Heart left ventricle (tissue), 16 donors: ENCODE results near the gene SOD3. TPM values are rescaled to one million over a fixed set of nuclear protein-coding genes. Genes with fewer than 3 reads are reported as not detected.

Experiments
- ATAC-seq, 4 donors: fragments of 200-7000 bp; cut with Tn5 transposase; one replicate each; pipeline ENCODE4 v1.9.1; 2020 to 2022; ENCODE audit warnings: moderate library complexity in 4 of 4, mild to moderate bottlenecking in 3 of 4, moderate number of reproducible peaks in 1 of 4
- DNase-seq, 5 donors: peaks; one replicate each; pipeline ENCODE4 v3.0.0-alpha.2; 2020
- H3K27ac ChIP-seq, 12 donors: fragments of 200-600 bp; sonication (generic) in 4 of 12; one replicate each; pipeline versions ENCODE4 v1.5.0 to v1.8.0; 2016 to 2022; ENCODE audit warnings: mild to moderate bottlenecking in 2 of 12
- H3K27me3 ChIP-seq, 9 donors: fragments of 200-600 bp; sonication (generic) in 2 of 9; one replicate each; pipeline versions ENCODE4 v1.5.1 to v1.8.0; 2016 to 2022; ENCODE audit warnings: mild to moderate bottlenecking in 3 of 9
- H3K36me3 ChIP-seq, 9 donors: fragments of 200-600 bp; sonication (generic) in 2 of 9; one replicate each; pipeline versions ENCODE4 v1.5.0 to v1.8.0; 2018 to 2022; ENCODE audit warnings: mild to moderate bottlenecking in 2 of 9
- H3K4me1 ChIP-seq, 12 donors: fragments of 200-600 bp; sonication (generic) in 4 of 12; one replicate each; pipeline versions ENCODE4 v1.5.0 to v1.8.0; 2016 to 2022; ENCODE audit warnings: mild to moderate bottlenecking in 3 of 12
- H3K4me3 ChIP-seq, 12 donors: fragments of 200-600 bp; sonication (generic) in 4 of 12; one replicate each; pipeline versions ENCODE4 v1.5.0 to v1.8.0; 2017 to 2022; ENCODE audit warnings: mild to moderate bottlenecking in 9 of 12, moderate library complexity in 4 of 12
- H3K9me3 ChIP-seq, 12 donors: fragments of 200-600 bp; sonication (generic) in 4 of 12; one replicate each; pipeline versions ENCODE4 v1.5.0 to v1.8.0; 2016 to 2022; ENCODE audit warnings: mild to moderate bottlenecking in 1 of 12
- CTCF ChIP-seq, 12 donors: fragments of 200-600 bp; sonication (generic) in 4 of 12; IDR thresholded peaks; one replicate each; pipeline versions ENCODE4 v1.5.0 to v1.8.0; 2018 to 2022; ENCODE audit warnings: antibody characterized with exemption in 12 of 12, mild to moderate bottlenecking in 5 of 12
- POLR2A ChIP-seq, 2 donors: fragments of 450-650 bp; IDR thresholded peaks; one replicate each; pipeline ENCODE4 v1.6.1; 2017; ENCODE audit warnings: antibody characterized with exemption in 2 of 2, mild to moderate bottlenecking in 2 of 2, moderate library complexity in 2 of 2
- WGBS, 4 donors: extraction: QIAGEN DNeasy Blood & Tissue Kit in 2 of 4; methylation state at CpG; one replicate each; pipeline versions ENCODE4 v1.1.5 to v1.1.7; 2013 to 2018; 5-methylcytosine and 5-hydroxymethylcytosine counted together
- intact Hi-C, 10 donors: fragments of 100-400 bp; cut with DNase I; formaldehyde crosslinking; loops; one replicate each; pipeline versions ENCODE4 v1.11.1 to v1.14.2; 2022
- polyA plus RNA-seq, 2 donors: library from polyadenylated mRNA; stranded (reverse); fragments of 200-250 nt; gene quantifications; one replicate each; pipeline ENCODE4 v1.2.3, GENCODE V29; 2013
- total RNA-seq, 9 donors: library from RNA; depleted of rRNA in 2 of 9; stranded (reverse); fragments of >200 nt in 2 of 9; fragmentation: NEBNext Ultra II Directional in 3 of 9; extraction: Animal tissue kit (Norgen Biotek cat#: 25700) in 3 of 9; gene quantifications; one replicate each; pipeline versions ENCODE4 v1.1.0 to v1.2.4, GENCODE V29; 2016 to 2023
- donor health status: ischemic (EF 13 %, LVEDD 7.1; RV severe dilation, severe dysfunction).
- donor health status: healthy with polysubstance abuse.
- donor health status: DM: no; HTN: yes; CAD: no.
- donor health status: DM: no; HTN: no; CAD: no.
- donor health status: ischemic (EF 25% LVEDD 6.9; RV normal size, moderate dysfunction).
- donor health status: ischemic (EF 25% LVEDD 5.7; RV mildly dilated, moderate dysfunction).
- donor health status: healthy.
- donor health status: DM: yes; HTN: yes; CAD: no.
- donor health status: ischemic (EF 35%, LVEDD 5.7; RV mildly dilated, moderate dysfunction).
- donor health status: nonischemic (EF 11% LVEDD 7.7; RV severe dilation, severe dysfunction).
- donor health status: DM: yes; HTN: yes; CAD: no.
- donor health status: PGD.
- donor health status: ischemic (EF 29% LVEDD 5.4; RV normal size, mild dysfunction).
- donor health status: nonischemic (EF 23%, LVEDD 6.1; RV moderate dilation, normal function).

Gene SOD3
- total and polyA plus RNA-seq, 11 donors, result 11.7 to 110 (median 37.6) TPM

- Histone ChIP-seq H3K4me1 (peaks cover 0 to 9% (median 0%) of the 10 kb centered on the region in 12 donors), H3K9me3 (no peaks in the 10 kb centered on the region), H3K27ac (no peak overlapping the region), H3K4me3 (no peak overlapping the region), H3K27me3 (no peaks in the 10 kb centered on the region), H3K36me3 (peaks cover 0 to 74% (median 26%) of the 10 kb centered on the region in 9 donors)
- ATAC-seq (no peak), DNase-seq (no peak)
- 77 to 89% (median 81%) methylated on average over 4 of the region's 4 CpGs for WGBS, 4 donors
- intact Hi-C loops, result no loop called here
- TF ChIP-seq POLR2A (IDR thresholded peaks at IDR 0.05) (no peak), CTCF (IDR thresholded peaks at IDR 0.05) (no peak)
Observed at GRCh38 chr4:24835696-24836095, 40.3 kb downstream of the SOD3 start.

GRCh38 chr4:24836661-24837242, 41.4 kb downstream of the SOD3 start:
- Histone ChIP-seq H3K27me3 (no peaks in the 10 kb centered on the region), H3K4me1 (peaks cover 0 to 10% (median 0%) of the 10 kb centered on the region in 12 donors), H3K27ac (no peak overlapping the region), H3K36me3 (peaks cover 0 to 67% (median 19%) of the 10 kb centered on the region in 9 donors), H3K4me3 (no peak overlapping the region), H3K9me3 (no peaks in the 10 kb centered on the region)
- intact Hi-C loops, result no loop called here
- DNase-seq, result no peak
- no peak for TF ChIP-seq POLR2A (IDR thresholded peaks at IDR 0.05)
- 82 to 90% (median 86%) methylated on average over 6 of the region's 6 CpGs for WGBS, 4 donors
- ATAC-seq, result no peak

GRCh38 chr4:24837336-24837735, 42.0 kb downstream of the SOD3 start:
- H3K27ac ChIP-seq, result no peak overlapping the region
- H3K4me1 ChIP-seq, result peaks cover 0 to 10% (median 0%) of the 10 kb centered on the region in 12 donors
- intact Hi-C loops, result no loop called here
- H3K36me3 ChIP-seq, result peaks cover 0 to 61% (median 19%) of the 10 kb centered on the region in 9 donors
- WGBS, 4 donors, result 96 to 99% (median 96%) methylated on average over 7 of the region's 7 CpGs
- DNase-seq (no peak), ATAC-seq (no peak)
- H3K9me3 ChIP-seq, result no peaks in the 10 kb centered on the region
- TF ChIP-seq CTCF (IDR thresholded peaks at IDR 0.05), result no peak
- no peak for TF ChIP-seq POLR2A (IDR thresholded peaks at IDR 0.05)
- H3K4me3 ChIP-seq, result no peak overlapping the region
- no peaks in the 10 kb centered on the region for H3K27me3 ChIP-seq

- 75 to 94% (median 86%) methylated on average over 5 of the region's 5 CpGs for WGBS, 4 donors
- DNase-seq (no peak), ATAC-seq (no peak)
- intact Hi-C loops, result no loop called here
- H3K27me3 ChIP-seq, result no peaks in the 10 kb centered on the region
- no peaks in the 10 kb centered on the region for H3K9me3 ChIP-seq
- TF ChIP-seq CTCF (IDR thresholded peaks at IDR 0.05) (no peak), POLR2A (IDR thresholded peaks at IDR 0.05) (no peak)
- H3K36me3 ChIP-seq, result peaks cover 0 to 56% (median 19%) of the 10 kb centered on the region in 9 donors
- H3K27ac ChIP-seq, result no peak overlapping the region
- H3K4me1 ChIP-seq, result peaks cover 0 to 10% (median 0%) of the 10 kb centered on the region in 12 donors
- H3K4me3 ChIP-seq, result no peak overlapping the region
Observed at GRCh38 chr4:24837781-24838180, 42.4 kb downstream of the SOD3 start.

- H3K36me3 ChIP-seq, result peaks cover 0 to 34% (median 9%) of the 10 kb centered on the region in 9 donors
- no peak overlapping the region for H3K4me3 ChIP-seq
- TF ChIP-seq CTCF (IDR thresholded peaks at IDR 0.05), result no peak
- TF ChIP-seq POLR2A (IDR thresholded peaks at IDR 0.05), result no peak
- ATAC-seq (no peak), DNase-seq (no peak)
- WGBS, 4 donors, result 75 to 84% (median 79%) methylated on average over 5 of the region's 5 CpGs
- no peaks in the 10 kb centered on the region for H3K27me3 ChIP-seq
- peaks cover 0 to 9% (median 0%) of the 10 kb centered on the region in 12 donors for H3K4me1 ChIP-seq
- intact Hi-C loops, result no loop called here
- no peaks in the 10 kb centered on the region for H3K9me3 ChIP-seq
- no peak overlapping the region for H3K27ac ChIP-seq
Observed at GRCh38 chr4:24840362-24840761, 45.0 kb downstream of the SOD3 start.
